HG02973 (cell line): ENCODE data around the gene STIMATE.
A peak's percentile ranks its signal among the peaks of the same experiment; 100 is the strongest.

Experiments
- ATAC-seq: cut with Tn5 transposase; IDR thresholded peaks from one replicate; pipeline ENCODE4 v1.9.1; 2021; ENCODE audit warnings: moderate library complexity; ENCODE audit not compliant: unreplicated experiment

STIMATE gene

DNA sequence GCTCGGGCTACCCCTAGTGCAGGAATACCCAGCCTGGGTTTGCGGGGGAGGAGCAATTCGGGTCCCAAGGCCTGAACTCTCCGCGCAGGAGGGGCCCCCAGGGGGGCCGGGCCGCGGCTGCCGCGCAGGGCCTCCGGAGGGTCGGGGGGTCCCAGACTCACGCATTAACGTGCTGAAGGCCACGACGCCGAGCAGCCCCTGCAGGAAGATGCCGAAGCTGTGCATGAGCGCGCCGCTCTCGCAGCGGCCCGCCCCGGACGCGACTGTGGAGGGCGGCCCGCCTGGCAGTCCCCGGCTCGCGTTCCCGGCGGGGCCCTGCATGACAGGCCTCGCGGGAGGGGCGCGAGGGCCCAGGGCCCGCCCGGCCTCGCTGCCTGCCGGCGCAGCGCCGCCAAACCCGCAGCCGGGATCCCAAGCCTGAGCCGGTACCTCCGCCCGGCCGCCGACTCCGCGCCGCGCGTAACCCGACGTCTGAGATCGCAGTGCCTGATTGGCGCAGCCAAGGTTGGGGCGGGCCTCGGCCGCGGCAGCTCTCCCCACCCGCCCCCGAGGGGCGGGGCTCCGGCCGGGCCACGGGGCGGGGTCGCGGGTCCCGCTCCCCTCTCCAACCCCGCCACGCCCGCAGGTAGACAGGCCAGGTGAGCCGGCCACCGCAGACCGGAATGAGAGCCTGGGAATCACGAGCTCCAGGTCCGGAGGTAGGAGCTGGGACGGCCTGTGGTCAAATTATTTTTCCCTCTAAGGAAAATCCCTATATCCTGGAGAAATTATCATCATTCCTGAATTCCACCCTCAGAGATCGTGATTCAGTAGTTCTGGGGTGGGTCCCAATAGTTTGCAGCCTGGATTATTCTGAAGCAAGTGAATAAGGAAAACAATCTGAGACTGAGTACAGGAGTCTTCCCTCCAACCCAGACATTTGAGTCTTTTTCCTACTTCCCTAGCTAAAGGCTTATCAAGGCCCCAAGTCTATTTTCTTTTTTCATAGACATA is at the start of gene STIMATE:
STIMATE (minus strand) TSS at position 419 of the 993 bp plus-strand sequence; CDS start at position 321, 98 bp downstream.
- peak; percentile 82 for ATAC-seq

DNA sequence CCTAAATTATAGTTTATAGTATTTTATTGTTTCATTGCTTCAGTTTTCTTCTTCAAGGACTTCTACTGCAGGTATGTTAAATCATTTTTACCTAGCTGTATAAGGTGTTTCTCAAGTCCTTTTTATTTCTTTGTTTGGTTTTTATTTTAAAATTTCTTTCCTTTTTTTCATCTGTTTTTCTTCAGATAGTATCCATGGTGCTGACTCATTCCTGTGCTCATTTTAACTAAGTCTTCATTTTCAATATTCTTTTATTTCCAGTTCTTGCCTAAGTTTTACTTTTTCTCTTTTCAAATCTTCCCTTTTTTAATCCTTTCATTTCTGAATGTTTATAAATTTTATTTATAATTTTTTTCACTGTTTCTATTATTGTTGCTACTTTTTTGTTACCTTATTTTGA is 42.3 kb upstream of the STIMATE start:
- ATAC-seq = no peak

- peak; percentile 54 for ATAC-seq
These were observed 37.5 kb upstream of the STIMATE start for GRCh38 chr3:52934630-52935530.

- ATAC-seq = no peak
These were observed 34.5 kb upstream of the STIMATE start for GRCh38 chr3:52931889-52932288.

GRCh38 chr3:52931328-52931727 is 34.0 kb upstream of the STIMATE start:
- ATAC-seq = no peak

- no peak for ATAC-seq
These were observed 33.4 kb upstream of the STIMATE start for GRCh38 chr3:52930748-52931147.

DNA sequence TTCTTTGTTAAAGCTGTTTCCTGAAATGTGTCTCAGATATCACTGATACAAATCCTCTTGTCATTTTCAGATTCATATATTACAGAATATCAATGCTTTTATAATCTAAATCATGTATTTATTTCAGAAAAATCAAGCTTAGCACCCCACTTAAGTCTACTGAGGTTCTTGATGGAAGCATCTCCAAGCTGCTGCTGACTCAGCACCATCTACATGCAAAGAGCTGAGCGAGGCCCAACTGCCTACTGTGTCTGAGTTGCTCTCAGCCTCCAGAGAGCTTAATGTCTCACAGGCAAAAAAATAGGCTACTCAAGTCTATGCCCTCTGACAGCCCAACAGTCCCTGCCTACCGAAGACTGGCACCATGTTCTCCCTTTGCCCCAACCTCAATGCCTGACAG is 29.2 kb upstream of the STIMATE start:
- ATAC-seq = no peak

DNA sequence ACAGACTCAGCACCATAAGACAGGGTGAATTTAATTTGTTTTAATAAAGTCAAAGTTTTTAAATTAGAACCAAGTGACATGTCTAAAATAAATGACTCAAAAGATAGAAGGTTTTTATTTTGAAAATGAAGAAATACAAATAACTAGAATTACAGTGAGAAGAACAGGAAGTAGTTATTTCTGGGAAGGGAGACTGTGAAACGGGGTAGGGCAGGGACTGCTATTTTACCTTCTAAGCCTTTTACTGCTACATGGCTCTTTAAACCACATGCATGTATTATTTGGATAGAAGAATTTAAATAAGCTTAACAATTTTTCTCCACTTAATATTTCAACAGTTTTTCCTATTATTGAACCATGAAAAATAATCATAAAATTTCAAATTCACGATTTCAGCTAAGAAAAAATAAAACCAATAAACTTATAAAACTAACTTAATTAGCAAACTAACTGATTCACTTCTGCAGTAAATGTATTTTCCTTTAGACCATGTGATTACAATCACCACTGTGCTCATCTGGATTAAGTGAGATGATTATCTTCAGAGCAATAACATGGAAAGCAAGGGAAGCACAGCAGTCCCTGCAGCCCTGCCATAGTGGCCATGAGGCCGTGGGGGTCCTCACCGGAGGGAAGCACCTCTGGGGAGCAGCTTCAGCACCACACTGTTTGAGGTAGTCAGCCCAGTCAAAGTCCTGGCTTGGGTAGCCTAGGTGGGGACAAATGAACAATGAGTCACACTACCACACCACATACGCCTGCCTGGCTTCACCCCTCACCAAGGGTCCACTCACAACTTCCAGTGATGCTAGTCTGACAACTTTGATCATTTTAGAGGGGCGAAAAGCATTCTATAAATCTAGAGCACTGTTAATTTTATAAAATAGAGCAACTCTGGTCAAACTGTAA is 28.3 kb upstream of the STIMATE start:
- no peak for ATAC-seq

DNA sequence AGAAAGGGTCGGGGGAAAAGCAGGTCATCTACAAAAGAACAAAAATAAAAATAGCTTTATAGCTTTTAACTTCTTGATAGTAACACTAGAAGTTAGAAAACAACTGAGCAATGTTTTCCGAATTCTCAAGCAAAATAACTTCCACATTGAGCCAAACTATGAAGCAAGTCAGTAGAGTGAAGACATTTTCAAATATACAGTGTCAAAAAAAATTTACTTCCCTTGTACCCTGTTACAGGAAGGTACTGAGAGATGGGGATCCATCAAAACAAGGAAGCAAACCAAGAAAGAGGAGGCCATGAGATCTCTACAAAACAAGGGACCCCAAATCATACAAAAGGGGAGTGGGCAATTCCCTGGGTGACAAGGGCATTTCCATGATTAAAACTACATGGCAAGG is 26.6 kb upstream of the STIMATE start:
- no peak for ATAC-seq

- no peak for ATAC-seq
These were observed 23.5 kb upstream of the STIMATE start for GRCh38 chr3:52920841-52921240.

DNA sequence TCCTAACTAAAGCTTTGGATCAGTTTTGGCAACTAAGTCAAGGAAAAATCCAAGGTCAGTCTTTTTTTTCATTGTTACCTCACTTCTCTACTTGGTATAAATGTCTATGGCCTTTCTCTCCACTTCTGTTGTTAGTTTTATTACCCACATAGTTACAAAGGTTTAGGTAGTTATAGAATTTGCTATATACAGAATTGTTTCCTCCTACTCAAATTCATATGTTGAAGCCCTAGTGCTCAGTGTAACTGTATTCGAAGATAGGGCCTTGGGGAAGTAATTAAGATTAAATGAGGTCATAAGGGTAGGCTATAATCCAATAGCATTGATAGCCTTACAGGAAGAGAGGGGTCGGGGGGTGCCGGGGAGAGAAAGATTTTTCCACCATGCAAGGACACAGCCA is 19.7 kb upstream of the STIMATE start:
- no peak for ATAC-seq

- ATAC-seq = no peak
These were observed 17.9 kb upstream of the STIMATE start for GRCh38 chr3:52915294-52915693.

DNA sequence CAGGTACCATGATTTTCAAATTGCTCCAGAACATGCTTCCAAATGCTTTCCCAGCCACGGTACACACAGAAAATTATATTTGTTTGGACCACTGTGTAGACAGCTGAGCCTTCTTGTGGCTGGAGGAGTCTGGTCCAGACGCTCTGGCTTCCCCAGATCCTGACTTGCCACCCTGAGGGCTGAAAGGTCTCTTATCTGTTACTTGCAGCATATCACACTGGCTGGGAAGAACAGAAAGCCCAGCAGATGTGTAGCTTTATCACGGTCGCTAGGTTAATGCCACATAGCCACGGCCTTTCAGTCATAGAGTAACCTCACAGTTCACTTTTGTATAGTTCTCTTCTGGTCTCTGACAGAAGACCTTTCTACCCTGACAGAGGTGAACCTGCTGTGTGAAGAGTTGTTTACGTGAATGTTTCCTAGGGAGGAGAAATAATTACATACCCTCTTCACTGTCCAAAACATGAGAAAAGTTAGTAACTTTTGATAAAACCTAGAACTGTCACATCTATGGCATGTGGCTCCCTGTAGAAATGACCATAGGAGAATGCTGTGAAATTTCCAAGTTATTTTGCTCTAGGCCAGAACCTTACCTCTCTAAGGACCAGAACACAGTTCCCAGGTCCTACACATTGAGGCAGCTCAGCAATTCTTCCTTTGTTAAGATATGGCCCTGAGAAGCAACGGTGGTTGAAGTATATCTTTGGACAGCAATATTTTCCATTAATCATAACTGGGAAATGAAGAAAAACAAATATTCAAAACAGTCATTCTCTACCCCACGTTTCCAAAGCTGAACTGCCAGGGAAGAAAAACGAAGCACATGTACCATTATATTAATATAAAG is 15.8 kb upstream of the STIMATE start:
- no peak for ATAC-seq

DNA sequence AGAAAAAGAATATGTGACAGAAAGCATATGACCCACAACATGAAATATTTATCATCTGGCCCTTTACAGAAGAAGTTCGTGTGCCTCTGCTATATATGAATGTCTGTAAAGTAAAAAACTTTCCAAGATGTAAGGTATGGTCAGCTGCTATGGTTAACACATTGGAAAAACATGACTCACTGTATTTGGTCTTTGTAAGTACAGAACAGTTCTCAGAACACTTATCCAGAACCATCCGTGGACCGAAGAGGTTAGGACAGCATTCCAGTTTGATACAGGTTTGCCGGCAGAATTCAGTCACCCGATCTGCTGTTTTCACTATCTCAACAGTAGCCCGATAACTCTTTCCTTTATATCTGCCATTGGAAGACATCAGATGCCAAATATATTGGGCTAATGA is 13.5 kb upstream of the STIMATE start:
- ATAC-seq = no peak

DNA sequence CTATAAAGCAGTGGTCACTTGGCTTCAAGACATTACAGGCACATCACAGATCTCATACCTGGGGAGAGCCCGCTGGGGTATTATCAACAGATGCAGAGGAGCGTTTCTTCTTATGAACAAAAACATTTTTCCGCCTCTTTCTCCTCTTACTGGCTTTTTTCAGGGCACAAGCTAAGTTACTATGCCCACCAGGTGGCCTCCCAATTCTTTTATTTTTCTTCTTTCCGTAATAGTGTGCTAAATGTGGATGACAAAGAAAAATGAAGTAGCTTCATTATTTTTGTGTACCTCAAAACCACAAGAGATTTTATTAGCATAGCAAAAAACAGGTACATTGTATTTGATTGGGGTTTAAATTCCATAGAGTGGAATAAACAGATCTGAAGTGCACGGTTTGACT is 10.1 kb upstream of the STIMATE start:
- ATAC-seq = no peak

DNA sequence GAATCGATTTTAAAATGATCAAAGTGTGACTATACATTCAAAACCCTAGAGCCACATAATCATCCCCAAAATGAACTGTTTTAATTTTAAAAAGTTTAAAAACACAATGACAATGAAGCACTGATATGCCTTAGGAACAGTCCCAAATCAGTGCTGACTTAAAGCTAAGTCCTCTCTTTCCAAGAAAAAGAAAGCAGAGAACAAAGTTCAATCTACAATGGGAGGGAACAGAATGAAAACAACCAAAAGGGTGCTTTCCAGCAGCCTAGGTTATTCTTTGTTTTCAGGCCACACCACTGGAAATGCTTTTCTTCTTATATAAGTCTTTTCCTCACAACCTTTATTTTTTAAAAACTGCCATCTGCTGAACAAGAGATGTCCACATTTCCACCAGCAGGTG is 7.2 kb upstream of the STIMATE start:
- ATAC-seq = no peak

- no peak for ATAC-seq
These were observed 6.7 kb upstream of the STIMATE start for GRCh38 chr3:52904000-52904399.

- ATAC-seq = no peak
These were observed 735 bp downstream of the STIMATE start for GRCh38 chr3:52896613-52897012.

GRCh38 chr3:52896151-52896550 is 1.2 kb downstream of the STIMATE start:
- no peak for ATAC-seq

GRCh38 chr3:52895418-52895817 is 1.9 kb downstream of the STIMATE start:
- ATAC-seq = no peak
